Endothelial cell of umbilical vein (primary cell): ENCODE measurements around the gene UPP2. TPM values are rescaled to one million over a fixed set of nuclear protein-coding genes. Genes with fewer than 3 reads are reported as not detected.

Experiments used
- BruUV-seq: library from RNA; stranded (reverse); fragments of 400-500 nt; replicated peaks from 2 replicates; lab custom pipeline; 2021; lab: Mats Ljungman, UMichigan
- CTCF ChIA-PET: fragments of 300-600, 350-600 bp; sonication (Branson Sonifier 250); formaldehyde crosslinking; loops from one replicate; lab custom pipeline; 2021; ENCODE audit warnings: antibody characterized with exemption, inconsistent platforms; lab: Charles Lee
- POLR2A ChIA-PET: fragments of 300-600, 350-600 bp; sonication (Branson Sonifier 250); formaldehyde crosslinking; loops from one replicate; lab custom pipeline; 2021; ENCODE audit warnings: antibody characterized with exemption, inconsistent platforms; lab: Charles Lee
- DNase-seq: peaks from one replicate; pipeline ENCODE4 v3.0.0-alpha.2; 2011; ENCODE audit warnings: low read depth, low spot score
- FAIRE-seq: peaks from 2 replicates; lab custom pipeline; 2011; peaks lifted over from hg19 to GRCh38; lab: Jason Lieb, UNC
- H2AFZ ChIP-seq: 2 replicates; pipeline ENCODE4 v1.6.0; 2012; ENCODE audit warnings: low read depth, low read length, control low read depth, inconsistent platforms
- H3K27ac ChIP-seq: 2 replicates; pipeline ENCODE4 v1.5.1; 2011; ENCODE audit warnings: low read depth, mild to moderate bottlenecking, control low read depth, low read length, moderate library complexity; ENCODE audit not compliant: insufficient read depth
- H3K27me3 ChIP-seq, 2 experiments: 2 replicates each; pipeline versions ENCODE4 v1.6.0 to v1.6.1; 2011; ENCODE audit warnings: low read length in 2 of 2, mixed read lengths in 1 of 2; ENCODE audit not compliant: control insufficient read depth in 2 of 2, insufficient read depth in 2 of 2
- H3K36me3 ChIP-seq, 2 experiments: 2 replicates in 1 of 2; 3 replicates in 1 of 2; pipeline ENCODE4 v1.5.1; 2011; ENCODE audit warnings: low read length in 2 of 2, mild to moderate bottlenecking in 1 of 2, moderate library complexity in 1 of 2; ENCODE audit not compliant: control insufficient read depth in 2 of 2, insufficient read depth in 2 of 2; ENCODE audit errors: extremely low read depth in 1 of 2
- H3K4me1 ChIP-seq: 3 replicates; pipeline ENCODE4 v1.5.1; 2011; ENCODE audit warnings: mild to moderate bottlenecking, low read length; ENCODE audit not compliant: control insufficient read depth, insufficient read depth; ENCODE audit errors: extremely low read depth
- H3K4me2 ChIP-seq: 2 replicates; pipeline ENCODE4 v1.6.1; 2011; ENCODE audit warnings: low read length, control low read depth, mixed read lengths; ENCODE audit not compliant: insufficient read depth
- H3K4me3 ChIP-seq, 3 experiments: fragments of 200-600 bp in 1 of 3; sonication (generic), shearing (Covaris generic) in 1 of 3; replicated peaks in 1 of 3; 2 replicates each; pipeline ENCODE4 v1.5.1; 2011 to 2016; ENCODE audit warnings: control low read depth in 3 of 3, low read length in 3 of 3, mild to moderate bottlenecking in 2 of 3, inconsistent platforms in 1 of 3, low read depth in 1 of 3, moderate library complexity in 1 of 3; ENCODE audit not compliant: insufficient read depth in 1 of 3
- H3K79me2 ChIP-seq: 2 replicates; pipeline ENCODE4 v1.6.0; 2012; ENCODE audit warnings: low read length, inconsistent platforms; ENCODE audit not compliant: control insufficient read depth, insufficient read depth
- H3K9ac ChIP-seq: replicated peaks from 2 replicates; pipeline ENCODE3; 2011; ENCODE audit warnings: low read length, control low read depth; ENCODE audit not compliant: insufficient read depth; ENCODE audit errors: extremely low read depth
- H3K9me1 ChIP-seq: replicated peaks from 3 replicates; pipeline ENCODE4 v1.6.0; 2011; ENCODE audit warnings: mild to moderate bottlenecking, low read length; ENCODE audit not compliant: control insufficient read depth, insufficient read depth; ENCODE audit errors: extremely low read depth
- H3K9me3 ChIP-seq: replicated peaks from 2 replicates; pipeline ENCODE4 v1.5.1; 2012; ENCODE audit warnings: low read length, inconsistent platforms; ENCODE audit not compliant: control insufficient read depth, insufficient read depth
- H4K20me1 ChIP-seq: replicated peaks from 2 replicates; pipeline ENCODE3; 2011; ENCODE audit warnings: mild to moderate bottlenecking, low read length; ENCODE audit not compliant: control insufficient read depth, insufficient read depth; ENCODE audit errors: extremely low read depth
- EZH2 ChIP-seq: IDR thresholded peaks from 2 replicates; pipeline ENCODE4 v1.6.1; 2012; ENCODE audit warnings: borderline replicate concordance, low read depth, mild to moderate bottlenecking, moderate library complexity, low read length, inconsistent platforms; ENCODE audit not compliant: severe bottlenecking
- FOS ChIP-seq: IDR thresholded peaks from 2 replicates; pipeline ENCODE4 v1.6.1; 2011; ENCODE audit warnings: mild to moderate bottlenecking, low read length, moderate library complexity, borderline replicate concordance; ENCODE audit not compliant: insufficient read depth
- GATA2 ChIP-seq: IDR thresholded peaks from 2 replicates; pipeline ENCODE4 v1.7.0; 2011; ENCODE audit warnings: low read depth, mild to moderate bottlenecking, moderate library complexity, mixed read lengths, low read length; ENCODE audit not compliant: insufficient read length, insufficient read depth
- JUN ChIP-seq: IDR thresholded peaks from 2 replicates; pipeline ENCODE4 v1.6.1; 2011; ENCODE audit warnings: borderline replicate concordance, low read depth; ENCODE audit not compliant: insufficient read length, insufficient read depth
- MYC ChIP-seq: IDR thresholded peaks from one replicate; pipeline ENCODE4 v1.6.1; 2011; ENCODE audit warnings: mild to moderate bottlenecking, low read depth, low read length
- POLR2A ChIP-seq: IDR thresholded peaks from 2 replicates; pipeline ENCODE4 v1.6.1; 2012; ENCODE audit warnings: low read depth, mild to moderate bottlenecking, control low read depth, low read length
- POLR2AphosphoS5 ChIP-seq: IDR thresholded peaks from 2 replicates; pipeline ENCODE4 v1.6.1; 2012; ENCODE audit warnings: low read depth, mild to moderate bottlenecking, control low read depth, low read length, moderate library complexity; ENCODE audit not compliant: insufficient read depth
- dilution Hi-C: fragments of 300-500 bp; cut with MboI; formaldehyde crosslinking; loops from one replicate; pipeline ENCODE4 v1.15.0; 2019; ENCODE audit warnings: low sequenced_read_pairs; ENCODE audit not compliant: extremely low pct_ligation_motif_present
- intact Hi-C: fragments of 100-400 bp; cut with micrococcal nuclease; formaldehyde crosslinking; loops from one replicate; pipeline ENCODE4 v1.10.0; 2022
- polyA plus RNA-seq, 4 experiments: library from polyadenylated mRNA; depleted of rRNA in 3 of 4; stranded (reverse) in 3 of 4; unstranded in 1 of 4; fragments of >200 nt; gene quantifications; 2 replicates each; pipeline versions ENCODE4 v1.2.1 to v1.2.3, GENCODE V29; 2011 to 2012; ENCODE audit warnings: missing spikeins in 1 of 4
- total RNA-seq: library from RNA; stranded (reverse); gene quantifications from 2 replicates; pipeline ENCODE4 v1.2.3, GENCODE V29; 2021
- TF ChIP-seq, protein P1 (sequence below), 2 donors: IDR thresholded peaks; 1 replicate in 1 of 2; 2 replicates in 1 of 2; pipeline ENCODE4 v1.5.1; 2011; ENCODE audit warnings: low read length in 2 of 2, mild to moderate bottlenecking in 2 of 2, moderate library complexity in 2 of 2, control low read depth in 1 of 2, inconsistent platforms in 1 of 2, low read depth in 1 of 2; ENCODE audit not compliant: insufficient read depth in 1 of 2; ENCODE audit errors: extremely low read depth in 1 of 2
- TF ChIP-seq, protein P2 (sequence below): IDR thresholded peaks from 2 replicates; pipeline ENCODE4 v1.6.1; 2011; ENCODE audit not compliant: insufficient read depth, insufficient read length

The UPP2 gene
- total and polyA plus RNA-seq, 2 donors (not counting 3 experiments of a cell fraction or from before 2014, with no cell fraction given), result not detected

DNA sequence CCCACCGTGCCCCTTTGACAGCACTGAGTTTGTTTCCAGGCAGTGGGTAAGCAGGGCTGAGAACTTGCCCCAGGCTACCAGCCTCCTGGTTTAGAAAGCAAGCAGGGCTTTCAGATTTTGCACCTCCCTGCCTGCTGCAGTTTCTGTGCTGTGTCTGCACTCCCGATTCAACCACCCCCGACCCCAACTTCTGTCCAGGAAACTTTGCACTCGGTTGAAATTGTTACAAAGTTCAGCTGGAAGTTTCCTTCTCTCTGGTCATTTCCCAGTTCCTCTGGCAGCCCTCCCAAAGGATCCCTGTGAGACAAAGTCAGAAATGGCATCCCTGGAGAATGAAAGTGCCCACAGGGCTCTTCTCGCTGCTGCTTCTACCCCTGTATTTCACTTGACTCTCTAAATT lies 12.4 kb upstream of the UPP2 start:
- dilution Hi-C loops (no loop called here), intact Hi-C loops (no loop called here)
- TF ChIP-seq EZH2 (no peak), FOS (no peak), GATA2 (no peak), POLR2A (no peak), JUN (no peak), MYC (no peak), POLR2AphosphoS5 (no peak)
- TF ChIP-seq, protein P1, sequence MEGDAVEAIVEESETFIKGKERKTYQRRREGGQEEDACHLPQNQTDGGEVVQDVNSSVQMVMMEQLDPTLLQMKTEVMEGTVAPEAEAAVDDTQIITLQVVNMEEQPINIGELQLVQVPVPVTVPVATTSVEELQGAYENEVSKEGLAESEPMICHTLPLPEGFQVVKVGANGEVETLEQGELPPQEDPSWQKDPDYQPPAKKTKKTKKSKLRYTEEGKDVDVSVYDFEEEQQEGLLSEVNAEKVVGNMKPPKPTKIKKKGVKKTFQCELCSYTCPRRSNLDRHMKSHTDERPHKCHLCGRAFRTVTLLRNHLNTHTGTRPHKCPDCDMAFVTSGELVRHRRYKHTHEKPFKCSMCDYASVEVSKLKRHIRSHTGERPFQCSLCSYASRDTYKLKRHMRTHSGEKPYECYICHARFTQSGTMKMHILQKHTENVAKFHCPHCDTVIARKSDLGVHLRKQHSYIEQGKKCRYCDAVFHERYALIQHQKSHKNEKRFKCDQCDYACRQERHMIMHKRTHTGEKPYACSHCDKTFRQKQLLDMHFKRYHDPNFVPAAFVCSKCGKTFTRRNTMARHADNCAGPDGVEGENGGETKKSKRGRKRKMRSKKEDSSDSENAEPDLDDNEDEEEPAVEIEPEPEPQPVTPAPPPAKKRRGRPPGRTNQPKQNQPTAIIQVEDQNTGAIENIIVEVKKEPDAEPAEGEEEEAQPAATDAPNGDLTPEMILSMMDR (IDR thresholded peaks at IDR 0.05; ENCODE audit: extremely low read depth in 1 of 2, insufficient read depth in 1 of 2, low read depth in 1 of 2, low read length in 2 of 2), result no peak
- TF ChIP-seq, protein P2, sequence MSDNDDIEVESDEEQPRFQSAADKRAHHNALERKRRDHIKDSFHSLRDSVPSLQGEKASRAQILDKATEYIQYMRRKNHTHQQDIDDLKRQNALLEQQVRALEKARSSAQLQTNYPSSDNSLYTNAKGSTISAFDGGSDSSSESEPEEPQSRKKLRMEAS, result no peak
- Histone ChIP-seq H3K27me3 (no peaks in the 10 kb centered on the region), H3K4me1 (no peaks in the 10 kb centered on the region), H4K20me1 (no peaks in the 10 kb centered on the region), H3K4me2 (no peak overlapping the region), H3K27ac (no peak overlapping the region), H3K4me3 (no peak overlapping the region), H3K9me1 (no peaks in the 10 kb centered on the region), H3K9ac (no peak overlapping the region), H2AFZ (no peak overlapping the region), H3K36me3 (no peaks in the 10 kb centered on the region), H3K79me2 (no peaks in the 10 kb centered on the region), H3K9me3 (no peaks in the 10 kb centered on the region)
- POLR2A ChIA-PET, result no interaction called here
- no peak for DNase-seq
- BruUV-seq, result no TSS peak
- CTCF ChIA-PET, result no interaction called here
- no peak for FAIRE-seq
